Small intestine (tissue), 7 donors: ENCODE measurements around the gene PPP1R3E. TPM values are rescaled to one million over a fixed set of nuclear protein-coding genes. Genes with fewer than 3 reads are reported as not detected.

ENCODE experiments used
- DNase-seq, 2 donors: peaks; one replicate each; pipeline versions ENCODE4 v3.0.0 to v3.0.0-alpha.2; 2013
- FAIRE-seq: peaks from 2 replicates; lab custom pipeline; 2012; peaks lifted over from hg19 to GRCh38; lab: Jason Lieb, UNC
- H3K27ac ChIP-seq, 3 donors: one replicate each; pipeline ENCODE4 v1.5.1; 2013; ENCODE audit warnings: low read length in 2 of 3, mild to moderate bottlenecking in 2 of 3, control low read depth in 1 of 3, inconsistent platforms in 1 of 3, low read depth in 1 of 3, moderate library complexity in 1 of 3
- H3K27me3 ChIP-seq, 3 donors: one replicate each; pipeline ENCODE4 v1.6.1; 2013; ENCODE audit warnings: low read length in 3 of 3, inconsistent platforms in 1 of 3; ENCODE audit not compliant: control insufficient read depth in 3 of 3, insufficient read depth in 3 of 3
- H3K36me3 ChIP-seq, 3 donors: one replicate each; pipeline ENCODE4 v1.6.1; 2013; ENCODE audit warnings: low read length in 3 of 3, inconsistent platforms in 1 of 3, low read depth in 1 of 3, mild to moderate bottlenecking in 1 of 3, moderate library complexity in 1 of 3; ENCODE audit not compliant: control insufficient read depth in 3 of 3, insufficient read depth in 2 of 3
- H3K4me1 ChIP-seq, 3 donors: one replicate each; pipeline ENCODE4 v1.6.1; 2013; ENCODE audit warnings: low read length in 2 of 3, inconsistent platforms in 1 of 3, low read depth in 1 of 3, mild to moderate bottlenecking in 1 of 3, moderate library complexity in 1 of 3; ENCODE audit not compliant: control insufficient read depth in 3 of 3, insufficient read depth in 2 of 3
- H3K4me3 ChIP-seq, 3 donors: one replicate each; pipeline ENCODE4 v1.5.1; 2013; ENCODE audit warnings: low read length in 3 of 3, control low read depth in 1 of 3, inconsistent platforms in 1 of 3, low read depth in 1 of 3, mild to moderate bottlenecking in 1 of 3, moderate library complexity in 1 of 3
- H3K9me3 ChIP-seq, 2 donors: one replicate each; pipeline ENCODE4 v1.6.1; 2013; ENCODE audit warnings: low read depth in 1 of 2, low read length in 1 of 2; ENCODE audit not compliant: control insufficient read depth in 2 of 2, insufficient read depth in 1 of 2
- WGBS, 3 donors: extraction: QIAGEN DNeasy Blood & Tissue Kit; methylation state at CpG; one replicate each; pipeline ENCODE4 v1.1.7; 2013; 5-methylcytosine and 5-hydroxymethylcytosine counted together
- polyA plus RNA-seq, 4 donors: library from polyadenylated mRNA; stranded (reverse) in 3 of 4; unstranded in 1 of 4; fragments of 200-250 nt in 3 of 4; fragments of 120-200 nt in 1 of 4; gene quantifications; one replicate each; pipeline versions ENCODE4 v1.2.1 to v1.2.3, GENCODE V29; 2013
- donor health status: healthy with polysubstance abuse.
- donor health status: control.
- donor health status: control.
- donor health status: Bipolar disorder and iron deficiency.
- donor health status: healthy.

PPP1R3E gene
- polyA plus RNA-seq, 4 donors: 6.7 to 27.0 (median 14.5) TPM

DNA sequence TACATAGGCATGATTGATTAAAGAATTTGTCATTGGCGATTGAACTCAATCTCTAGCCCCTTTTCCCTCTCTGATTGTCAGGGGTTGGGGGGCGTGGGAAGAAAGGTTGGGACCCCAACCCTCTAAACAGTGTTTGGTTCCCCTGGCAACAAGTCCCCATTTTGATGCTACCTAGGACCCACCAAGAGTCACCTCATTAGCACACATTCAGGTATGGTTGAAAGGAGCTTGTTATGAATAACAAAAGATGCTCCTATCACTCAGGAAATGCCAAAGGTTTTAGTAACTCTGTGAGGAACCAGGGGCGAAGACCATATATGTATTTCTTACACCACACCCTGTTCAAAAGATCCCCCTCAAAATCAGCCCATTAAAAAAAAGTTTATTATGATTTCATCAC is 50.7 kb downstream of the PPP1R3E start:
- no peak for DNase-seq
- peaks cover 0 to 3% of the 10 kb centered on the region in 2 donors for H3K9me3 ChIP-seq
- 55 to 73% (median 67%) methylated on average over 3 of the region's 3 CpGs for WGBS, 3 donors
- no peak overlapping the region for H3K27ac ChIP-seq
- H3K36me3 ChIP-seq: no peaks in the 10 kb centered on the region
- no peak for FAIRE-seq
- peaks cover 0 to 2% (median 0%) of the 10 kb centered on the region in 3 donors for H3K4me1 ChIP-seq
- H3K4me3 ChIP-seq: no peak overlapping the region
- H3K27me3 ChIP-seq: peaks cover 0 to 2% (median 0%) of the 10 kb centered on the region in 3 donors

- Histone ChIP-seq H3K4me3 (no peak overlapping the region), H3K36me3 (no peaks in the 10 kb centered on the region), H3K9me3 (peaks cover 0 to 3% of the 10 kb centered on the region in 2 donors), H3K27ac (no peak overlapping the region), H3K4me1 (peaks cover 0 to 15% (median 0%) of the 10 kb centered on the region in 3 donors), H3K27me3 (peaks cover 0 to 2% (median 0%) of the 10 kb centered on the region in 3 donors)
- DNase-seq (peak in 1 of 2 donors; percentile 6), FAIRE-seq (no peak)
- 55 to 71% (median 63%) methylated on average over 6 of the region's 6 CpGs for WGBS, 3 donors
These were observed 52.8 kb downstream of the PPP1R3E start for GRCh38 chr14:23249824-23250223.

DNA sequence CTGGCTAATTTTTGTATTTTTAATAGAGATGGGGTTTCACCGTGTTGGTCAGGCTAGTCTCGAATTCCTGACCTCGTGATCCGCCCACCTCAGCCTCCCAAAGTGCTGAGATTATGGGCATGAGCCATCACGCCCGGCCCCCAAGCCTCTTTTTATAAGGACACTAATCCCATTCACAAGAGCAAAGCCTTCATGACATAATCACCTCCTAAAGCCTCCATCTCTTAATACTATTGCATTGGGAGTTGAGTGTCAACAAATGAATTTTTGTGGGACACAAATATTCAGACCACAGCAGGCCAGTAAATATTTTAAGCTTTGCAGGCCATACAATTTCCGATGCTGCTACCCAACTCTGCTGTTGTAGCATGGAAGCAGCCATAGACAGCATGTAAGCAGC is 54.1 kb downstream of the PPP1R3E start:
- no peak for FAIRE-seq
- Histone ChIP-seq H3K27me3 (peaks cover 0 to 2% (median 0%) of the 10 kb centered on the region in 3 donors), H3K4me1 (peaks cover 0 to 26% (median 0%) of the 10 kb centered on the region in 3 donors), H3K27ac (no peak overlapping the region), H3K4me3 (no peak overlapping the region), H3K9me3 (peaks cover 0 to 3% of the 10 kb centered on the region in 2 donors), H3K36me3 (no peaks in the 10 kb centered on the region)
- WGBS, 3 donors: 84 to 91% (median 88%) methylated on average over 7 of the region's 7 CpGs
- no peak for DNase-seq

Other genes starting within 250 kb of the PPP1R3E start
- 1 to 10 TPM in 2 of 4 donors, under 1 TPM in 2; 0.22 to 4.3 (median 2.5) TPM for gene CDH24, start 245.3 kb downstream of the PPP1R3E start, polyA plus RNA-seq
- gene ACIN1, start 207.7 kb downstream of the PPP1R3E start, polyA plus RNA-seq: 100 to 1,000 TPM in 1 of 4 donors, 10 to 100 TPM in 3; 53.8 to 228 (median 84.7) TPM
- gene C14orf119, start 207.4 kb downstream of the PPP1R3E start, polyA plus RNA-seq: 10 to 100 TPM; 43.8 to 67.0 (median 64.8) TPM
- gene CIROP, start 197.9 kb downstream of the PPP1R3E start, polyA plus RNA-seq: under 1 TPM in 1 of 4 donors, not detected in 3; 0.04 TPM
- under 1 TPM in 2 of 4 donors, not detected in 2; 0.13 to 0.81 TPM for gene CEBPE, start 183.6 kb downstream of the PPP1R3E start, polyA plus RNA-seq
- 10 to 100 TPM; 11.3 to 69.2 (median 39.9) TPM for gene SLC7A8, start 119.2 kb downstream of the PPP1R3E start, polyA plus RNA-seq
- under 1 TPM in 3 of 4 donors, not detected in 1; 0.07 to 0.45 (median 0.27) TPM for gene RNF212B, start 64.9 kb downstream of the PPP1R3E start, polyA plus RNA-seq
- 10 to 100 TPM in 1 of 4 donors, 1 to 10 TPM in 3; 3.2 to 17.5 (median 7.6) TPM for gene HOMEZ, start 16.7 kb downstream of the PPP1R3E start, polyA plus RNA-seq
- gene BCL2L2, start 4.0 kb upstream of the PPP1R3E start, polyA plus RNA-seq: 10 to 100 TPM; 30.8 to 50.0 (median 37.7) TPM
- 100 to 1,000 TPM; 119 to 170 (median 147) TPM for gene PABPN1, start 18.6 kb upstream of the PPP1R3E start, polyA plus RNA-seq
- 10 to 100 TPM in 2 of 4 donors, 1 to 10 TPM in 1, under 1 TPM in 1; 0.67 to 36.3 (median 7.4) TPM for gene SLC22A17, start 50.0 kb upstream of the PPP1R3E start, polyA plus RNA-seq
- gene EFS, start 62.3 kb upstream of the PPP1R3E start, polyA plus RNA-seq: 10 to 100 TPM in 1 of 4 donors, 1 to 10 TPM in 1, under 1 TPM in 2; 0.54 to 11.5 (median 1.8) TPM
- gene IL25, start 70.0 kb upstream of the PPP1R3E start, polyA plus RNA-seq: not detected
- gene CMTM5, start 74.2 kb upstream of the PPP1R3E start, polyA plus RNA-seq: under 1 TPM in 2 of 4 donors, not detected in 2; 0.61 to 0.97 TPM
- gene MYH6, start 105.4 kb upstream of the PPP1R3E start, polyA plus RNA-seq: 10 to 100 TPM in 1 of 4 donors, 1 to 10 TPM in 1, under 1 TPM in 2; 0.01 to 52.1 (median 1.1) TPM
- 1 to 10 TPM in 3 of 4 donors, under 1 TPM in 1; 0.37 to 8.6 (median 2.6) TPM for gene MYH7, start 132.8 kb upstream of the PPP1R3E start, polyA plus RNA-seq
- gene NGDN, start 166.8 kb upstream of the PPP1R3E start, polyA plus RNA-seq: 10 to 100 TPM; 38.2 to 48.1 (median 45.2) TPM
- 1 to 10 TPM in 1 of 4 donors, under 1 TPM in 1, not detected in 2; 0.55 to 2.2 TPM for gene ZFHX2, start 248.9 kb upstream of the PPP1R3E start, polyA plus RNA-seq